ENCODE results near the gene GOLGB1.

GOLGB1 gene

GRCh38 chr3:121724130-121724529 lies 25.4 kb downstream of the GOLGB1 start:
- DNase-seq: peak; percentile 89
- Histone ChIP-seq H3K79me2 (ENCODE audit: low read length) (peaks cover 28% of the 10 kb centered on the region; the same call in 1 of the 2 replicates), H3F3A (ENCODE audit: insufficient read depth, low read length) (peaks cover 19% of the 10 kb centered on the region), H3K9ac (ENCODE audit: low read length) (no peak overlapping the region), H3K4me3 (ENCODE audit: low read length) (no peak overlapping the region), H3K36me3 (replicated peaks; ENCODE audit: insufficient read depth, low read length) (peaks cover 12% of the 10 kb centered on the region; the same call in 1 of the 2 replicates), H3K9me2 (replicated peaks; ENCODE audit: insufficient read depth, low read length) (no peaks in the 10 kb centered on the region), H2AFZ (ENCODE audit: low read length) (no peak overlapping the region), H3K27me3 (replicated peaks; ENCODE audit: insufficient read depth, low read length) (no peaks in the 10 kb centered on the region), H4K20me1 (ENCODE audit: insufficient read depth, low read length) (no peaks in the 10 kb centered on the region), H3K4me2 (ENCODE audit: low read depth, low read length) (peak overlapping the region; percentile 55), H3K9me3 (replicated peaks; ENCODE audit: insufficient read depth, low read length) (no peaks in the 10 kb centered on the region), H3K4me1 (ENCODE audit: low read length) (peaks cover 30% of the 10 kb centered on the region), H3K27ac (ENCODE audit: low read length) (peak overlapping the region; percentile 59; the same call in 1 of the 2 replicates)
- TF ChIP-seq EZH2phosphoT487 (IDR thresholded peaks at IDR 0.05; ENCODE audit: low read length) (no peak), EZH2 (optimal IDR thresholded peaks at IDR 0.05; ENCODE audit: low read depth, low read length) (no peak)
- TF ChIP-seq, protein P1, sequence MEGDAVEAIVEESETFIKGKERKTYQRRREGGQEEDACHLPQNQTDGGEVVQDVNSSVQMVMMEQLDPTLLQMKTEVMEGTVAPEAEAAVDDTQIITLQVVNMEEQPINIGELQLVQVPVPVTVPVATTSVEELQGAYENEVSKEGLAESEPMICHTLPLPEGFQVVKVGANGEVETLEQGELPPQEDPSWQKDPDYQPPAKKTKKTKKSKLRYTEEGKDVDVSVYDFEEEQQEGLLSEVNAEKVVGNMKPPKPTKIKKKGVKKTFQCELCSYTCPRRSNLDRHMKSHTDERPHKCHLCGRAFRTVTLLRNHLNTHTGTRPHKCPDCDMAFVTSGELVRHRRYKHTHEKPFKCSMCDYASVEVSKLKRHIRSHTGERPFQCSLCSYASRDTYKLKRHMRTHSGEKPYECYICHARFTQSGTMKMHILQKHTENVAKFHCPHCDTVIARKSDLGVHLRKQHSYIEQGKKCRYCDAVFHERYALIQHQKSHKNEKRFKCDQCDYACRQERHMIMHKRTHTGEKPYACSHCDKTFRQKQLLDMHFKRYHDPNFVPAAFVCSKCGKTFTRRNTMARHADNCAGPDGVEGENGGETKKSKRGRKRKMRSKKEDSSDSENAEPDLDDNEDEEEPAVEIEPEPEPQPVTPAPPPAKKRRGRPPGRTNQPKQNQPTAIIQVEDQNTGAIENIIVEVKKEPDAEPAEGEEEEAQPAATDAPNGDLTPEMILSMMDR (IDR thresholded peaks at IDR 0.05; ENCODE audit: low read length): no peak

- DNase-seq: no peak
- TF ChIP-seq, protein P1 (IDR thresholded peaks at IDR 0.05; ENCODE audit: low read length): no peak
- no peak for TF ChIP-seq EZH2phosphoT487 (IDR thresholded peaks at IDR 0.05; ENCODE audit: low read length)
- no peak overlapping the region for H3K4me3 ChIP-seq (ENCODE audit: low read length)
- peak overlapping the region; percentile 55 for H3K4me2 ChIP-seq (ENCODE audit: low read depth, low read length)
- peaks cover 33% of the 10 kb centered on the region for H3K4me1 ChIP-seq (ENCODE audit: low read length)
- H3K36me3 ChIP-seq (replicated peaks; ENCODE audit: insufficient read depth, low read length): 0 out of 2 replicates have a peak, but pooled peaks cover 12% of the 10 kb centered on the region
- H3K9me2 ChIP-seq (replicated peaks; ENCODE audit: insufficient read depth, low read length): no peaks in the 10 kb centered on the region
- H4K20me1 ChIP-seq (ENCODE audit: insufficient read depth, low read length): no peaks in the 10 kb centered on the region
- no peaks in the 10 kb centered on the region for H3K9me3 ChIP-seq (replicated peaks; ENCODE audit: insufficient read depth, low read length)
- H3K27ac ChIP-seq (ENCODE audit: low read length): peak overlapping the region; percentile 59; the same call in 1 of the 2 replicates
- H3F3A ChIP-seq (ENCODE audit: insufficient read depth, low read length): peaks cover 23% of the 10 kb centered on the region
- no peak overlapping the region for H3K9ac ChIP-seq (ENCODE audit: low read length)
- no peak overlapping the region for H2AFZ ChIP-seq (ENCODE audit: low read length)
- no peaks in the 10 kb centered on the region for H3K27me3 ChIP-seq (replicated peaks; ENCODE audit: insufficient read depth, low read length)
- H3K79me2 ChIP-seq (ENCODE audit: low read length): peaks cover 28% of the 10 kb centered on the region; the same call in 1 of the 2 replicates
Observed at GRCh38 chr3:121723485-121723884, 26.1 kb downstream of the GOLGB1 start.

DNA sequence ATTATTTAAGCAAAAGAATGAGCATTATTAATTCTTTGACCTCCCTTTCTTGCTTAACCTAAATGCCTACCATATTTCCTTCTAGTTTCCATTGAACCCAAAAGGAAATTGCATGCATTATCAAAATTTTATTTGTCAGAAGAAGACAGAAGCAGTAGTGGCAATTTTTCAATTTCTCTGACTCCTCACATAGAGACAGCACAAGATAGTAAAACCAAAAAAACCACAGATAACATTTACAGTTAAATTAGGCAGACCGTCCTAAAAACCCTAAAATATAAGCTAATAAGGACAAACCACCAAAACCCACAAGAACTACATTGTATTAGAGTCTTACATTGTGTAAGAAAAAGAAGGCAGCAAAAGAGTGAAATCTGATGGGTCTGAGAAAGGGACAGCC lies 27.1 kb downstream of the GOLGB1 start:
- Histone ChIP-seq H3K27me3 (replicated peaks; ENCODE audit: insufficient read depth, low read length) (no peaks in the 10 kb centered on the region), H3K9me2 (replicated peaks; ENCODE audit: insufficient read depth, low read length) (no peaks in the 10 kb centered on the region), H3K9me3 (replicated peaks; ENCODE audit: insufficient read depth, low read length) (no peaks in the 10 kb centered on the region), H3K9ac (ENCODE audit: low read length) (no peak overlapping the region), H3K4me3 (ENCODE audit: low read length) (no peak overlapping the region), H3F3A (ENCODE audit: insufficient read depth, low read length) (peaks cover 26% of the 10 kb centered on the region), H3K4me1 (ENCODE audit: low read length) (peaks cover 42% of the 10 kb centered on the region), H3K79me2 (ENCODE audit: low read length) (peaks cover 25% of the 10 kb centered on the region; the same call in 1 of the 2 replicates), H3K4me2 (ENCODE audit: low read depth, low read length) (no peak overlapping the region), H3K27ac (ENCODE audit: low read length) (no peak overlapping the region), H4K20me1 (ENCODE audit: insufficient read depth, low read length) (no peaks in the 10 kb centered on the region), H2AFZ (ENCODE audit: low read length) (no peak overlapping the region), H3K36me3 (replicated peaks; ENCODE audit: insufficient read depth, low read length) (0 out of 2 replicates have a peak, but pooled peaks cover 10% of the 10 kb centered on the region)
- no peak for DNase-seq
- no peak for TF ChIP-seq EZH2 (optimal IDR thresholded peaks at IDR 0.05; ENCODE audit: low read depth, low read length)
- no peak for TF ChIP-seq EZH2phosphoT487 (IDR thresholded peaks at IDR 0.05; ENCODE audit: low read length)
- TF ChIP-seq, protein P1 (IDR thresholded peaks at IDR 0.05; ENCODE audit: low read length): no peak

Data from MM.1S (cell line).